RWPE2 (cell line): ENCODE results near the gene CLIC4.

Source experiments
- ATAC-seq: fragments of 200-7000 bp; cut with Tn5 transposase; 3 replicates; pipeline ENCODE4 v1.9.1; 2021; ENCODE audit warnings: low read depth
- DNase-seq: peaks from one replicate; pipeline ENCODE4 v3.0.0-alpha.2; 2020; ENCODE audit warnings: low spot score
- H3K27ac ChIP-seq: fragments of 450-650 bp; 2 replicates; pipeline ENCODE4 v1.5.1; 2017; ENCODE audit warnings: mild to moderate bottlenecking; ENCODE audit not compliant: poor library complexity, severe bottlenecking
- H3K27me3 ChIP-seq: fragments of 250-450 bp; sonication (Bioruptor Pico); 2 replicates; pipeline ENCODE4 v1.5.1; 2021; ENCODE audit warnings: mild to moderate bottlenecking, moderate library complexity; ENCODE audit not compliant: insufficient read depth, poor library complexity, severe bottlenecking
- H3K36me3 ChIP-seq: fragments of 250-450 bp; sonication (Bioruptor Pico); 2 replicates; pipeline ENCODE4 v1.5.1; 2020; ENCODE audit warnings: low read depth, mild to moderate bottlenecking, moderate library complexity
- H3K4me1 ChIP-seq: fragments of 250-450 bp; sonication (Bioruptor Pico); 2 replicates; pipeline ENCODE4 v1.5.1; 2021; ENCODE audit warnings: mild to moderate bottlenecking, moderate library complexity; ENCODE audit not compliant: insufficient read depth, poor library complexity, severe bottlenecking
- H3K4me3 ChIP-seq: fragments of 250-450 bp; sonication (Bioruptor Pico); 2 replicates; pipeline ENCODE4 v1.5.1; 2021; ENCODE audit warnings: mild to moderate bottlenecking, moderate library complexity; ENCODE audit not compliant: severe bottlenecking
- H3K9me3 ChIP-seq: fragments of 250-450 bp; sonication (Bioruptor Pico); 2 replicates; pipeline ENCODE4 v1.5.1; 2021; ENCODE audit warnings: mild to moderate bottlenecking, moderate library complexity; ENCODE audit not compliant: severe bottlenecking
- TF ChIP-seq, protein P1 (sequence below): fragments of 450-650 bp; IDR thresholded peaks from one replicate; pipeline ENCODE4 v1.5.1; 2017; ENCODE audit warnings: mild to moderate bottlenecking, moderate library complexity; ENCODE audit not compliant: poor library complexity, severe bottlenecking

Gene CLIC4

GRCh38 chr1:24847995-24848881 lies 103.0 kb downstream of the CLIC4 start:
- Histone ChIP-seq H3K27ac (no peak overlapping the region), H3K4me3 (peak overlapping the region; percentile 26), H3K9me3 (no peaks in the 10 kb centered on the region), H3K27me3 (no peaks in the 10 kb centered on the region), H3K36me3 (peaks cover 16% of the 10 kb centered on the region), H3K4me1 (no peaks in the 10 kb centered on the region)
- ATAC-seq (peak; percentile 87), DNase-seq (peak; percentile 86)
- TF ChIP-seq, protein P1, sequence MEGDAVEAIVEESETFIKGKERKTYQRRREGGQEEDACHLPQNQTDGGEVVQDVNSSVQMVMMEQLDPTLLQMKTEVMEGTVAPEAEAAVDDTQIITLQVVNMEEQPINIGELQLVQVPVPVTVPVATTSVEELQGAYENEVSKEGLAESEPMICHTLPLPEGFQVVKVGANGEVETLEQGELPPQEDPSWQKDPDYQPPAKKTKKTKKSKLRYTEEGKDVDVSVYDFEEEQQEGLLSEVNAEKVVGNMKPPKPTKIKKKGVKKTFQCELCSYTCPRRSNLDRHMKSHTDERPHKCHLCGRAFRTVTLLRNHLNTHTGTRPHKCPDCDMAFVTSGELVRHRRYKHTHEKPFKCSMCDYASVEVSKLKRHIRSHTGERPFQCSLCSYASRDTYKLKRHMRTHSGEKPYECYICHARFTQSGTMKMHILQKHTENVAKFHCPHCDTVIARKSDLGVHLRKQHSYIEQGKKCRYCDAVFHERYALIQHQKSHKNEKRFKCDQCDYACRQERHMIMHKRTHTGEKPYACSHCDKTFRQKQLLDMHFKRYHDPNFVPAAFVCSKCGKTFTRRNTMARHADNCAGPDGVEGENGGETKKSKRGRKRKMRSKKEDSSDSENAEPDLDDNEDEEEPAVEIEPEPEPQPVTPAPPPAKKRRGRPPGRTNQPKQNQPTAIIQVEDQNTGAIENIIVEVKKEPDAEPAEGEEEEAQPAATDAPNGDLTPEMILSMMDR, result peak; percentile 97

DNA sequence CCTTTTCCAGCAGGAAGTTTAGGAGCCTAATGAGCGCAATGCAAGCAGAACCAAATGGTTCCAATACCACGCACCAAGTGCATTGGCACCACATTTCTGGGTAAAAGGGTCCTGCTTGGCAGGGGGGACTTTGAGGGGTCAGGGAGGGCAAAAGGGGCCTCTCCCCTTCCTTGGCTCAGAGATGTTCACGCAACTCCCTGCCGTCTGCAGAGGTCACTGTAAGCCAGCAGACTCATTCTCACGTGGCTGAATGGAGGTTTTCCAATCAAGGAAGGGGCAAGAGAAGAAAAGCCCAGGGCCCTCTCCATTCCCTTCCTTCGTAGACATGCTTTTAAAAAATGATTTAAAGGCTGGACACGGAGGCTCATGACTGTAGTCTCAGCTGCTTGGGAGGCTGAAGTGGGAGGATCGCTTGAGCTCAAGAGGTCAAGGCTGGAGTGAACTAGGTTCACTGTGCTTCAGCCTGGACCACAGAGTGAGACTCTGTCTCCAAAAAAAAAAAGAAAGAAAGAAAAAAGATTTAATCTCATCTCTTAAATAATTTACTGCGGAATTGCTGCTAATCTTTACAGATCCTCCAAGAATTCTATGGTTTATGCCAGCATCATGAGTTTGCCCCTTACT lies 104.5 kb downstream of the CLIC4 start:
- no peak for ATAC-seq
- TF ChIP-seq, protein P1, result peak; percentile 39
- H3K36me3 ChIP-seq, result peaks cover 3% of the 10 kb centered on the region
- H3K4me1 ChIP-seq, result no peaks in the 10 kb centered on the region
- H3K27me3 ChIP-seq, result no peaks in the 10 kb centered on the region
- no peaks in the 10 kb centered on the region for H3K9me3 ChIP-seq
- no peak overlapping the region for H3K27ac ChIP-seq
- no peak overlapping the region for H3K4me3 ChIP-seq
- DNase-seq, result no peak

GRCh38 chr1:24850328-24850920 lies 105.2 kb downstream of the CLIC4 start:
- Histone ChIP-seq H3K27me3 (no peaks in the 10 kb centered on the region), H3K9me3 (no peaks in the 10 kb centered on the region), H3K27ac (no peak overlapping the region), H3K36me3 (peaks cover 3% of the 10 kb centered on the region; the same call in 1 of the 2 replicates), H3K4me1 (no peaks in the 10 kb centered on the region), H3K4me3 (no peak overlapping the region)
- ATAC-seq, result no peak
- DNase-seq, result no peak
- TF ChIP-seq, protein P1, result no peak

DNA sequence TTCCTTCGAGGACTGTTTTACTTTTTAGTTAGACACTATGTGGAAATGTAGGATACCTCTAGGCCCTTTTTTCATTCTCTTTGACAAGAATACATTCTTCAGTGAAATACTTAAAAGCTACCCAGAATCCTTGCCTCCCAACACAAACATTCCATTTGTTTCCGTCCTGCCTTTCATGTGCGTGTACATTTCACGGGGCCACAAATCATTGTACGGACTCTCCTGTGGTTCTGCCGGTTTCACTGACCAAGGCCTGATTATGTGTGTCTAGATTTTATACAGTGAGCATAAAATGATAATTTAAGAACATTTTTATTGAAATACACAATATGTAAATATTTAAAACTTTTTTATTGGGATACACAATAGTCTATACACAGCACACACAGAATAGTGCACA lies 108.4 kb downstream of the CLIC4 start:
- TF ChIP-seq, protein P1, result no peak
- ATAC-seq (no peak), DNase-seq (no peak)
- H3K4me3 ChIP-seq, result no peak overlapping the region
- no peaks in the 10 kb centered on the region for H3K4me1 ChIP-seq
- no peaks in the 10 kb centered on the region for H3K36me3 ChIP-seq
- no peaks in the 10 kb centered on the region for H3K9me3 ChIP-seq
- no peak overlapping the region for H3K27ac ChIP-seq
- no peaks in the 10 kb centered on the region for H3K27me3 ChIP-seq
